ENCODE results near the gene KRTAP6-1.

GRCh38 chr21:30563630-30564029 lies 50.1 kb downstream of the KRTAP6-1 start:
- TF ChIP-seq CTCF (IDR thresholded peaks at IDR 0.05): no peak
- TF ChIP-seq POLR2A (IDR thresholded peaks at IDR 0.05): no peak
